GM23338 (cell line): ENCODE results near the gene UBE2D1. TPM values are rescaled to one million over a fixed set of nuclear protein-coding genes. Genes with fewer than 3 reads are reported as not detected.

Experiments used
- ATAC-seq: fragments of 200-7000 bp; cut with Tn5 transposase; 3 replicates; pipeline ENCODE4 v1.9.1; 2020
- DNase-seq: peaks from one replicate; pipeline ENCODE4 v3.0.0-alpha.2; 2015; ENCODE audit warnings: low spot score
- H2AFZ ChIP-seq: fragments of 200-600 bp; sonication (generic); 2 replicates; pipeline ENCODE4 v1.8.0; 2016; ENCODE audit warnings: antibody characterized with exemption, mild to moderate bottlenecking, moderate library complexity
- H3F3A ChIP-seq: fragments of 200-600 bp; sonication (generic); replicated peaks from 2 replicates; pipeline ENCODE4 v1.8.0; 2017; ENCODE audit warnings: antibody characterized with exemption, mixed run types, low read depth
- H3K27ac ChIP-seq: fragments of 200-600 bp; sonication (generic); 2 replicates; pipeline ENCODE4 v1.6.1; 2016; ENCODE audit warnings: low read depth
- H3K27me3 ChIP-seq: fragments of 200-600 bp; sonication (generic); 2 replicates; pipeline ENCODE4 v1.8.0; 2016; ENCODE audit warnings: mild to moderate bottlenecking, mixed run types, moderate library complexity; ENCODE audit not compliant: insufficient read depth
- H3K36me3 ChIP-seq: fragments of 200-600 bp; sonication (generic); 2 replicates; pipeline ENCODE4 v1.8.0; 2016; ENCODE audit warnings: mild to moderate bottlenecking; ENCODE audit not compliant: insufficient read depth
- H3K4me1 ChIP-seq: fragments of 200-600 bp; sonication (generic); 2 replicates; pipeline ENCODE4 v1.8.0; 2016; ENCODE audit warnings: mild to moderate bottlenecking, moderate library complexity; ENCODE audit not compliant: insufficient read depth
- H3K4me2 ChIP-seq: fragments of 200-600 bp; sonication (generic); 2 replicates; pipeline ENCODE4 v1.7.1; 2017; ENCODE audit warnings: mixed run types
- H3K4me3 ChIP-seq: fragments of 200-600 bp; sonication (generic); 2 replicates; pipeline ENCODE4 v1.6.1; 2016; ENCODE audit warnings: mixed run types
- H3K79me2 ChIP-seq: fragments of 200-600 bp; sonication (generic); replicated peaks from 2 replicates; pipeline ENCODE4 v1.8.0; 2017; ENCODE audit warnings: mild to moderate bottlenecking; ENCODE audit not compliant: insufficient read depth
- H3K9me2 ChIP-seq: fragments of 200-600 bp; sonication (generic); 2 replicates; pipeline ENCODE4 v1.8.0; 2017; ENCODE audit not compliant: insufficient read depth
- H4K20me1 ChIP-seq: fragments of 200-600 bp; sonication (generic); replicated peaks from 2 replicates; pipeline ENCODE4 v1.8.0; 2017; ENCODE audit warnings: mild to moderate bottlenecking; ENCODE audit not compliant: insufficient read depth
- H3K27ac Mint-ChIP-seq: 2 replicates; pipeline ENCODE4 v1.8.0; 2020; ENCODE audit warnings: inconsistent platforms, mild to moderate bottlenecking, moderate library complexity, mixed read lengths
- H3K27me3 Mint-ChIP-seq: 3 replicates; pipeline ENCODE4 v1.8.0; 2022; ENCODE audit warnings: low read depth, mild to moderate bottlenecking, moderate library complexity, mixed read lengths, inconsistent platforms; ENCODE audit not compliant: insufficient read depth, poor library complexity
- H3K36me3 Mint-ChIP-seq: 3 replicates; pipeline ENCODE4 v1.8.0; 2021; ENCODE audit warnings: low read depth, mild to moderate bottlenecking, inconsistent platforms, moderate library complexity, mixed read lengths
- H3K4me1 Mint-ChIP-seq: 3 replicates; pipeline ENCODE4 v1.8.0; 2020; ENCODE audit warnings: mild to moderate bottlenecking, inconsistent platforms, mixed read lengths
- H3K4me3 Mint-ChIP-seq: 3 replicates; pipeline ENCODE4 v1.8.0; 2021; ENCODE audit warnings: moderate library complexity, mild to moderate bottlenecking, inconsistent platforms, mixed read lengths
- H3K9me3 Mint-ChIP-seq: 3 replicates; pipeline ENCODE4 v1.8.0; 2020; ENCODE audit warnings: moderate library complexity, mild to moderate bottlenecking, inconsistent platforms, mixed read lengths
- CREB1 ChIP-seq: fragments of 250-450 bp; sonication (Bioruptor Pico); IDR thresholded peaks from 2 replicates; pipeline ENCODE4 v1.5.0; 2020; ENCODE audit warnings: low read depth, mild to moderate bottlenecking, moderate library complexity
- CTCF ChIP-seq, 2 experiments: fragments of 200-600 bp in 1 of 2; sonication (generic) in 1 of 2; conservative IDR thresholded peaks; 2 replicates each; pipeline versions ENCODE4 v1.5.1 to v1.6.1; 2016 to 2017; ENCODE audit warnings: antibody characterized with exemption in 2 of 2, low read depth in 2 of 2, mild to moderate bottlenecking in 2 of 2, moderate library complexity in 1 of 2
- EZH2 ChIP-seq: fragments of 200-600 bp; sonication (generic); IDR thresholded peaks from one replicate; pipeline ENCODE4 v1.8.0; 2017; ENCODE audit warnings: antibody characterized with exemption, mild to moderate bottlenecking, low read depth; ENCODE audit not compliant: unreplicated experiment
- EZH2phosphoT487 ChIP-seq: fragments of 200-600 bp; sonication (generic); IDR thresholded peaks from one replicate; pipeline ENCODE4 v1.8.1; 2018; ENCODE audit warnings: antibody characterized with exemption; ENCODE audit not compliant: unreplicated experiment
- JUNB ChIP-seq: IDR thresholded peaks from one replicate; pipeline ENCODE4 v1.6.1; 2016; ENCODE audit warnings: antibody characterized with exemption; ENCODE audit not compliant: unreplicated experiment
- NANOG ChIP-seq: IDR thresholded peaks from 2 replicates; pipeline ENCODE4 v1.6.1; 2016; ENCODE audit warnings: antibody characterized with exemption, borderline replicate concordance
- POLR2AphosphoS5 ChIP-seq: IDR thresholded peaks from 2 replicates; pipeline ENCODE4 v1.6.1; 2016; ENCODE audit warnings: antibody characterized with exemption, low read depth
- REST ChIP-seq: IDR thresholded peaks from one replicate; pipeline ENCODE4 v1.6.1; 2018; ENCODE audit warnings: antibody characterized with exemption; ENCODE audit not compliant: unreplicated experiment
- STAT1 ChIP-seq: IDR thresholded peaks from one replicate; pipeline ENCODE4 v1.6.1; 2016; ENCODE audit warnings: antibody characterized with exemption; ENCODE audit not compliant: unreplicated experiment
- ZNF114 ChIP-seq: fragments of 250-450 bp; sonication (Bioruptor Pico); IDR thresholded peaks from 2 replicates; pipeline ENCODE4 v1.5.0; 2020; ENCODE audit warnings: mild to moderate bottlenecking, moderate library complexity
- ZNF331 ChIP-seq: fragments of 250-450 bp; sonication (Bioruptor Pico); IDR thresholded peaks from 2 replicates; pipeline ENCODE4 v1.5.0; 2020; ENCODE audit warnings: low read depth, mild to moderate bottlenecking, moderate library complexity
- polyA plus RNA-seq: library from polyadenylated mRNA; unstranded; fragments of >200 nt; fragmentation: Nextera tagmentation; extraction: Ambion mirVana; gene quantifications from 2 replicates; pipeline ENCODE4 v1.2.1, GENCODE V29; 2016
- total RNA-seq: library from RNA; depleted of rRNA; stranded (reverse); fragments of >200 nt; shearing (Covaris generic); gene quantifications from 2 replicates; pipeline ENCODE4 v1.2.3, GENCODE V29; 2014
- TF ChIP-seq, protein P1 (sequence below): fragments of 250-450 bp; sonication (Bioruptor Pico); IDR thresholded peaks from 2 replicates; pipeline ENCODE4 v1.5.0; 2020; ENCODE audit warnings: mild to moderate bottlenecking, moderate library complexity
- TF ChIP-seq, protein P2 (sequence below): IDR thresholded peaks from 2 replicates; pipeline ENCODE4 v1.6.1; 2016; ENCODE audit warnings: antibody characterized with exemption

Gene UBE2D1
- total and polyA plus RNA-seq, 2 experiments from 2014 or later: 39.5 to 64.9 TPM

GRCh38 chr10:58372607-58373441, 38.0 kb downstream of the UBE2D1 start:
- H3K9me3 Mint-ChIP-seq: no peaks in the 10 kb centered on the region
- H3K79me2 ChIP-seq: no peaks in the 10 kb centered on the region
- no peaks in the 10 kb centered on the region for H3K4me1 ChIP-seq
- no peaks in the 10 kb centered on the region for H3K36me3 Mint-ChIP-seq
- no peaks in the 10 kb centered on the region for H3K27me3 ChIP-seq
- H3K4me2 ChIP-seq: no peak overlapping the region
- H3K36me3 ChIP-seq: no peaks in the 10 kb centered on the region
- H3K27ac ChIP-seq: no peak overlapping the region
- TF ChIP-seq ZNF114 (CRISPR knock-in tag) (no peak), JUNB (no peak), REST (no peak), EZH2 (no peak), ZNF331 (CRISPR knock-in tag) (no peak), STAT1 (no peak), POLR2AphosphoS5 (no peak), NANOG (no peak), CREB1 (CRISPR knock-in tag) (no peak), EZH2phosphoT487 (no peak), CTCF (conservative IDR thresholded peaks at IDR 0.05; ENCODE audit: low read depth in 2 of 2) (no peak)
- TF ChIP-seq, protein P1, sequence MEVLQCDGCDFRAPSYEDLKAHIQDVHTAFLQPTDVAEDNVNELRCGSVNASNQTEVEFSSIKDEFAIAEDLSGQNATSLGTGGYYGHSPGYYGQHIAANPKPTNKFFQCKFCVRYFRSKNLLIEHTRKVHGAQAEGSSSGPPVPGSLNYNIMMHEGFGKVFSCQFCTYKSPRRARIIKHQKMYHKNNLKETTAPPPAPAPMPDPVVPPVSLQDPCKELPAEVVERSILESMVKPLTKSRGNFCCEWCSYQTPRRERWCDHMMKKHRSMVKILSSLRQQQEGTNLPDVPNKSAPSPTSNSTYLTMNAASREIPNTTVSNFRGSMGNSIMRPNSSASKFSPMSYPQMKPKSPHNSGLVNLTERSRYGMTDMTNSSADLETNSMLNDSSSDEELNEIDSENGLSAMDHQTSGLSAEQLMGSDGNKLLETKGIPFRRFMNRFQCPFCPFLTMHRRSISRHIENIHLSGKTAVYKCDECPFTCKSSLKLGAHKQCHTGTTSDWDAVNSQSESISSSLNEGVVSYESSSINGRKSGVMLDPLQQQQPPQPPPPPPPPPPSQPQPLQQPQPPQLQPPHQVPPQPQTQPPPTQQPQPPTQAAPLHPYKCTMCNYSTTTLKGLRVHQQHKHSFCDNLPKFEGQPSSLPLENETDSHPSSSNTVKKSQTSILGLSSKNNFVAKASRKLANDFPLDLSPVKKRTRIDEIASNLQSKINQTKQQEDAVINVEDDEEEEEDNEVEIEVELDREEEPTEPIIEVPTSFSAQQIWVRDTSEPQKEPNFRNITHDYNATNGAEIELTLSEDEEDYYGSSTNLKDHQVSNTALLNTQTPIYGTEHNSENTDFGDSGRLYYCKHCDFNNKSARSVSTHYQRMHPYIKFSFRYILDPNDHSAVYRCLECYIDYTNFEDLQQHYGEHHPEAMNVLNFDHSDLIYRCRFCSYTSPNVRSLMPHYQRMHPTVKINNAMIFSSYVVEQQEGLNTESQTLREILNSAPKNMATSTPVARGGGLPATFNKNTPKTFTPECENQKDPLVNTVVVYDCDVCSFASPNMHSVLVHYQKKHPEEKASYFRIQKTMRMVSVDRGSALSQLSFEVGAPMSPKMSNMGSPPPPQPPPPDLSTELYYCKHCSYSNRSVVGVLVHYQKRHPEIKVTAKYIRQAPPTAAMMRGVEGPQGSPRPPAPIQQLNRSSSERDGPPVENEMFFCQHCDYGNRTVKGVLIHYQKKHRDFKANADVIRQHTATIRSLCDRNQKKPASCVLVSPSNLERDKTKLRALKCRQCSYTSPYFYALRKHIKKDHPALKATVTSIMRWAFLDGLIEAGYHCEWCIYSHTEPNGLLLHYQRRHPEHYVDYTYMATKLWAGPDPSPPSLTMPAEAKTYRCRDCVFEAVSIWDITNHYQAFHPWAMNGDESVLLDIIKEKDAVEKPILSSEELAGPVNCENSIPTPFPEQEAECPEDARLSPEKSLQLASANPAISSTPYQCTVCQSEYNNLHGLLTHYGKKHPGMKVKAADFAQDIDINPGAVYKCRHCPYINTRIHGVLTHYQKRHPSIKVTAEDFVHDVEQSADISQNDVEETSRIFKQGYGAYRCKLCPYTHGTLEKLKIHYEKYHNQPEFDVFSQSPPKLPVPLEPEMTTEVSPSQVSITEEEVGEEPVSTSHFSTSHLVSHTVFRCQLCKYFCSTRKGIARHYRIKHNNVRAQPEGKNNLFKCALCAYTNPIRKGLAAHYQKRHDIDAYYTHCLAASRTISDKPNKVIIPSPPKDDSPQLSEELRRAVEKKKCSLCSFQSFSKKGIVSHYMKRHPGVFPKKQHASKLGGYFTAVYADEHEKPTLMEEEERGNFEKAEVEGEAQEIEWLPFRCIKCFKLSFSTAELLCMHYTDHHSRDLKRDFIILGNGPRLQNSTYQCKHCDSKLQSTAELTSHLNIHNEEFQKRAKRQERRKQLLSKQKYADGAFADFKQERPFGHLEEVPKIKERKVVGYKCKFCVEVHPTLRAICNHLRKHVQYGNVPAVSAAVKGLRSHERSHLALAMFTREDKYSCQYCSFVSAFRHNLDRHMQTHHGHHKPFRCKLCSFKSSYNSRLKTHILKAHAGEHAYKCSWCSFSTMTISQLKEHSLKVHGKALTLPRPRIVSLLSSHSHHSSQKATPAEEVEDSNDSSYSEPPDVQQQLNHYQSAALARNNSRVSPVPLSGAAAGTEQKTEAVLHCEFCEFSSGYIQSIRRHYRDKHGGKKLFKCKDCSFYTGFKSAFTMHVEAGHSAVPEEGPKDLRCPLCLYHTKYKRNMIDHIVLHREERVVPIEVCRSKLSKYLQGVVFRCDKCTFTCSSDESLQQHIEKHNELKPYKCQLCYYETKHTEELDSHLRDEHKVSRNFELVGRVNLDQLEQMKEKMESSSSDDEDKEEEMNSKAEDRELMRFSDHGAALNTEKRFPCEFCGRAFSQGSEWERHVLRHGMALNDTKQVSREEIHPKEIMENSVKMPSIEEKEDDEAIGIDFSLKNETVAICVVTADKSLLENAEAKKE (CRISPR knock-in tag): no peak
- TF ChIP-seq, protein P2, sequence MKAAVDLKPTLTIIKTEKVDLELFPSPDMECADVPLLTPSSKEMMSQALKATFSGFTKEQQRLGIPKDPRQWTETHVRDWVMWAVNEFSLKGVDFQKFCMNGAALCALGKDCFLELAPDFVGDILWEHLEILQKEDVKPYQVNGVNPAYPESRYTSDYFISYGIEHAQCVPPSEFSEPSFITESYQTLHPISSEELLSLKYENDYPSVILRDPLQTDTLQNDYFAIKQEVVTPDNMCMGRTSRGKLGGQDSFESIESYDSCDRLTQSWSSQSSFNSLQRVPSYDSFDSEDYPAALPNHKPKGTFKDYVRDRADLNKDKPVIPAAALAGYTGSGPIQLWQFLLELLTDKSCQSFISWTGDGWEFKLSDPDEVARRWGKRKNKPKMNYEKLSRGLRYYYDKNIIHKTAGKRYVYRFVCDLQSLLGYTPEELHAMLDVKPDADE: no peak
- peaks cover 4% of the 10 kb centered on the region; the same call in 1 of the 2 replicates for H3K9me2 ChIP-seq
- no peaks in the 10 kb centered on the region for H4K20me1 ChIP-seq
- no peaks in the 10 kb centered on the region for H3K27me3 Mint-ChIP-seq
- no peak overlapping the region for H3K27ac Mint-ChIP-seq
- H2AFZ ChIP-seq: no peak overlapping the region
- no peak for DNase-seq
- no peak overlapping the region for H3K4me3 Mint-ChIP-seq
- H3F3A ChIP-seq: no peaks in the 10 kb centered on the region
- ATAC-seq: no peak
- H3K4me3 ChIP-seq: no peak overlapping the region
- no peaks in the 10 kb centered on the region for H3K4me1 Mint-ChIP-seq
